Adrenal gland (tissue), 12 donors: ENCODE results near the gene PRPF19. TPM values are rescaled to one million over a fixed set of nuclear protein-coding genes. Genes with fewer than 3 reads are reported as not detected.

Experiments
- DNase-seq, 7 donors: peaks; one replicate each; pipeline ENCODE4 v3.0.0-alpha.2; 2019 to 2020
- H3K27ac ChIP-seq, 5 donors: fragments of 200-600 bp; sonication (generic) in 4 of 5; 1 replicate in 3 of 5; 2 replicates in 2 of 5; pipeline versions ENCODE4 v1.5.1 to v1.8.0; 2016 to 2020; ENCODE audit warnings: mild to moderate bottlenecking in 1 of 5
- H3K27me3 ChIP-seq: fragments of 200-600 bp; 2 replicates; pipeline ENCODE4 v1.8.0; 2021
- H3K36me3 ChIP-seq, 2 donors: fragments of 200-600 bp; replicated peaks in 1 of 2; 1 replicate in 1 of 2; 2 replicates in 1 of 2; pipeline versions ENCODE4 v1.5.1 to v1.8.0; 2018 to 2022
- H3K4me1 ChIP-seq, 2 donors: fragments of 200-600 bp; replicated peaks in 1 of 2; 1 replicate in 1 of 2; 2 replicates in 1 of 2; pipeline versions ENCODE4 v1.5.1 to v1.8.0; 2018 to 2021
- H3K4me3 ChIP-seq, 4 donors: fragments of 200-600 bp; sonication (generic) in 3 of 4; one replicate each; pipeline ENCODE4 v1.5.1; 2016 to 2018
- H3K9me3 ChIP-seq, 3 donors: fragments of 200-600 bp; sonication (generic) in 1 of 3; replicated peaks in 1 of 3; 1 replicate in 2 of 3; 2 replicates in 1 of 3; pipeline versions ENCODE4 v1.5.1 to v1.8.0; 2016 to 2021
- CTCF ChIP-seq, 6 experiments: fragments of 450-650 bp in 4 of 6; fragments of 200-600 bp in 2 of 6; sonication (generic) in 1 of 6; IDR thresholded peaks; 1 replicate in 5 of 6; 2 replicates in 1 of 6; pipeline versions ENCODE4 v1.5.1 to v1.8.0; 2016 to 2021; ENCODE audit warnings: antibody characterized with exemption in 6 of 6, mild to moderate bottlenecking in 2 of 6, moderate library complexity in 1 of 6
- POLR2A ChIP-seq, 2 donors: fragments of 450-650 bp; IDR thresholded peaks; one replicate each; pipeline ENCODE4 v1.6.1; 2017; ENCODE audit warnings: antibody characterized with exemption in 2 of 2, mild to moderate bottlenecking in 2 of 2, moderate library complexity in 1 of 2
- WGBS, 4 donors: extraction: QIAGEN DNeasy Blood & Tissue Kit in 2 of 4; methylation state at CpG; one replicate each; pipeline versions ENCODE4 v1.1.5 to v1.1.7; 2013 to 2017; 5-methylcytosine and 5-hydroxymethylcytosine counted together
- intact Hi-C, 2 donors: fragments of 100-400 bp; cut with DNase I; formaldehyde crosslinking; loops; one replicate each; pipeline versions ENCODE4 v1.14.1 to v1.15.0; 2022 to 2023
- polyA plus RNA-seq, 3 donors: library from polyadenylated mRNA; stranded (reverse); fragments of 200-250 nt in 2 of 3; fragments of 350-450 nt in 1 of 3; fragmentation: Illumina TruSeq in 1 of 3; extraction: RNeasy Lipid Tissue Mini Kit (QIAGEN cat#74804) in 1 of 3; gene quantifications; one replicate each; pipeline ENCODE4 v1.2.3, GENCODE V29; 2013 to 2014
- total RNA-seq, 9 donors: library from RNA; depleted of rRNA in 4 of 9; stranded (reverse); fragments of >200 nt in 4 of 9; fragments of 120-200 nt in 1 of 9; fragmentation: NEBNext Ultra II Directional in 1 of 9; extraction: Animal tissue kit (Norgen Biotek cat#: 25700) in 1 of 9; gene quantifications; one replicate each; pipeline versions ENCODE4 v1.1.0 to v1.2.4, GENCODE V29; 2013 to 2023
- donor health status: healthy with polysubstance abuse.
- donor health status: Bipolar disorder and iron deficiency.
- donor health status: DM: yes; HTN: yes; CAD: no.
- donor health status: DM: no; HTN: no; CAD: no.
- donor health status: DM: no; HTN: no; CAD: no.
- donor health status: DM: yes; HTN: yes; CAD: no.

The PRPF19 gene
- total and polyA plus RNA-seq, 12 donors, result 45.5 to 129 (median 100.0) TPM

GRCh38 chr11:60921259-60921658 is 14.9 kb upstream of the PRPF19 start:
- Histone ChIP-seq H3K36me3 (peaks cover 0 to 34% of the 10 kb centered on the region in 2 donors), H3K4me3 (no peak overlapping the region), H3K27me3 (no peaks in the 10 kb centered on the region), H3K27ac (no peak overlapping the region), H3K4me1 (peaks cover 25 to 48% of the 10 kb centered on the region in 2 donors), H3K9me3 (no peaks in the 10 kb centered on the region)
- 87 to 98% (median 94%) methylated on average over 6 to 11 of the region's 11 CpGs for WGBS, 4 donors
- intact Hi-C loops, result no loop called here
- DNase-seq, result no peak
- TF ChIP-seq POLR2A (IDR thresholded peaks at IDR 0.05), result no peak

- Histone ChIP-seq H3K27ac (peak overlapping the region in 1 of 5 donors; percentile 20), H3K9me3 (no peaks in the 10 kb centered on the region), H3K4me3 (no peak overlapping the region), H3K4me1 (peaks cover 30 to 57% of the 10 kb centered on the region in 2 donors), H3K36me3 (peaks cover 0 to 34% of the 10 kb centered on the region in 2 donors), H3K27me3 (no peaks in the 10 kb centered on the region)
- intact Hi-C loops, result no loop called here
- 35 to 50% (median 35%) methylated on average over 2 of the region's 2 CpGs for WGBS, 4 donors
- TF ChIP-seq POLR2A (IDR thresholded peaks at IDR 0.05), result no peak
- no peak for TF ChIP-seq CTCF (IDR thresholded peaks at IDR 0.05)
- DNase-seq, result peak in 6 of 7 donors; percentile 50 to 69 (median 58)
These were observed 13.6 kb upstream of the PRPF19 start for GRCh38 chr11:60919956-60920355.

GRCh38 chr11:60919320-60919719 is 12.9 kb upstream of the PRPF19 start:
- Histone ChIP-seq H3K4me3 (no peak overlapping the region), H3K36me3 (peaks cover 0 to 34% of the 10 kb centered on the region in 2 donors), H3K27ac (peak overlapping the region in 2 of 5 donors; percentile 15 to 20), H3K27me3 (no peaks in the 10 kb centered on the region), H3K9me3 (no peaks in the 10 kb centered on the region), H3K4me1 (peaks cover 24 to 54% of the 10 kb centered on the region in 2 donors)
- intact Hi-C loops, result no loop called here
- WGBS, 4 donors, result 81 to 86% (median 84%) methylated on average over 1 of the region's 1 CpG
- no peak for TF ChIP-seq CTCF (IDR thresholded peaks at IDR 0.05)
- no peak for TF ChIP-seq POLR2A (IDR thresholded peaks at IDR 0.05)
- no peak for DNase-seq

GRCh38 chr11:60918939-60919265 is 12.5 kb upstream of the PRPF19 start:
- Histone ChIP-seq H3K27ac (no peak overlapping the region), H3K4me3 (no peak overlapping the region), H3K9me3 (no peaks in the 10 kb centered on the region), H3K4me1 (peaks cover 21 to 50% of the 10 kb centered on the region in 2 donors), H3K36me3 (peaks cover 0 to 34% of the 10 kb centered on the region in 2 donors), H3K27me3 (no peaks in the 10 kb centered on the region)
- TF ChIP-seq CTCF (IDR thresholded peaks at IDR 0.05) (no peak), POLR2A (IDR thresholded peaks at IDR 0.05) (no peak)
- no peak for DNase-seq
- WGBS, 4 donors, result 40 to 52% (median 44%) methylated on average over 2 of the region's 2 CpGs
- intact Hi-C loops, result no loop called here

GRCh38 chr11:60918251-60918938 is 12.0 kb upstream of the PRPF19 start:
- Histone ChIP-seq H3K36me3 (peaks cover 0 to 34% of the 10 kb centered on the region in 2 donors), H3K27me3 (no peaks in the 10 kb centered on the region), H3K4me1 (peaks cover 19 to 49% of the 10 kb centered on the region in 2 donors), H3K9me3 (no peaks in the 10 kb centered on the region), H3K27ac (no peak overlapping the region), H3K4me3 (no peak overlapping the region)
- intact Hi-C loops, result no loop called here
- TF ChIP-seq POLR2A (IDR thresholded peaks at IDR 0.05), result no peak
- no peak for TF ChIP-seq CTCF (IDR thresholded peaks at IDR 0.05)
- 75 to 82% (median 79%) methylated on average over 4 of the region's 4 CpGs for WGBS, 4 donors
- peak in 1 of 7 donors; percentile 48 for DNase-seq
